ENCODE measurements around the gene CTSH.
"Not testable (repeated sequence)": the region's sequence is repeated elsewhere in the genome, so short reads cannot be mapped to it uniquely, and the experiment has no call there.

CTSH gene

GRCh38 chr15:78879517-78880241, 65.2 kb downstream of the CTSH start:
- no peak for DNase-seq

- no peak for DNase-seq
Observed at GRCh38 chr15:78878356-78878755, 66.5 kb downstream of the CTSH start.

GRCh38 chr15:78876954-78877353, 67.9 kb downstream of the CTSH start:
- DNase-seq: not testable (repeated sequence)

GRCh38 chr15:78875107-78875914, 69.5 kb downstream of the CTSH start:
- peak in 1 of 2 donors; percentile 21 for DNase-seq

GRCh38 chr15:78873793-78874765, 70.8 kb downstream of the CTSH start:
- peak; percentile 64 to 70 for DNase-seq

GRCh38 chr15:78872972-78873792, 71.7 kb downstream of the CTSH start:
- DNase-seq: peak; percentile 91 to 93

GRCh38 chr15:78872155-78872971, 72.5 kb downstream of the CTSH start, which contains the start of gene MORF4L1:
TSS of gene MORF4L1 (plus strand) at chr15:78872890. CDS start at chr15:78873018, 128 bp downstream.
- peak; percentile 98 for DNase-seq

GRCh38 chr15:78871483-78872127, 73.2 kb downstream of the CTSH start:
- not testable (repeated sequence) for DNase-seq

All from CD4-positive, alpha-beta T cell treated with Interferon alpha-2 for 1 hour (primary cell).